Measurements from ENCODE around the gene CACNA1D. TPM values are rescaled to one million over a fixed set of nuclear protein-coding genes. Genes with fewer than 3 reads are reported as not detected.

CACNA1D gene
- polyA plus RNA-seq, 1 donor (not counting 4 experiments of a cell fraction or from before 2014, with no cell fraction given): 0.20 TPM

GRCh38 chr3:53645754-53646153 lies 151.3 kb downstream of the CACNA1D start:
- Histone ChIP-seq H3K4me1 (ENCODE audit: control insufficient read depth, extremely low read depth, insufficient read depth, low read length) (no peaks in the 10 kb centered on the region), H2AFZ (ENCODE audit: control insufficient read depth, low read length) (no peak overlapping the region), H3K4me2 (ENCODE audit: control insufficient read depth, extremely low read depth, insufficient read depth, low read depth, low read length) (no peak overlapping the region), H3K36me3 (ENCODE audit: control insufficient read depth in 2 of 2, extremely low read depth in 1 of 2, insufficient read depth in 2 of 2, low read length in 2 of 2) (no peaks in the 10 kb centered on the region), H3K27ac (ENCODE audit: control insufficient read depth, insufficient read depth, low read length) (no peak overlapping the region), H4K20me1 (ENCODE audit: control insufficient read depth, extremely low read depth, insufficient read depth, low read length) (no peaks in the 10 kb centered on the region), H3K9ac (ENCODE audit: control insufficient read depth, extremely low read depth, insufficient read depth, low read length) (no peak overlapping the region), H3K9me3 (ENCODE audit: control insufficient read depth, low read depth, low read length) (no peaks in the 10 kb centered on the region), H3K27me3 (ENCODE audit: control insufficient read depth, extremely low read depth, insufficient read depth, low read length) (peaks cover 22% of the 10 kb centered on the region), H3K9me1 (ENCODE audit: control insufficient read depth, extremely low read depth, insufficient read depth, low read length) (no peaks in the 10 kb centered on the region), H3K4me3 (ENCODE audit: control insufficient read depth in 2 of 3, extremely low read depth in 1 of 3, insufficient read depth in 2 of 3, low read depth in 1 of 3, low read length in 3 of 3) (no peak overlapping the region), H3K79me2 (ENCODE audit: control insufficient read depth, insufficient read depth, low read length) (no peaks in the 10 kb centered on the region)
- DNase-seq (ENCODE audit: low read depth, low spot score) (no peak), FAIRE-seq (no peak)
- dilution Hi-C loops (cut with MboI; ENCODE audit: extremely low pct_ligation_motif_present, low sequenced_read_pairs): no loop called here
- no peak for TF ChIP-seq CTCF (optimal IDR thresholded peaks at IDR 0.05 in 1 of 3, IDR thresholded peaks at IDR 0.05 in 1 of 3, conservative IDR thresholded peaks at IDR 0.05 in 1 of 3; ENCODE audit: extremely low read depth in 1 of 3, insufficient read depth in 2 of 3, low read length in 3 of 3)
- no peak for TF ChIP-seq EZH2 (IDR thresholded peaks at IDR 0.05; ENCODE audit: low read length)

- Histone ChIP-seq H3K9me3 (ENCODE audit: control insufficient read depth, low read depth, low read length) (no peaks in the 10 kb centered on the region), H3K27ac (ENCODE audit: control insufficient read depth, insufficient read depth, low read length) (no peak overlapping the region), H3K27me3 (ENCODE audit: control insufficient read depth, extremely low read depth, insufficient read depth, low read length) (peaks cover 21% of the 10 kb centered on the region), H3K4me1 (ENCODE audit: control insufficient read depth, extremely low read depth, insufficient read depth, low read length) (no peaks in the 10 kb centered on the region), H3K9me1 (ENCODE audit: control insufficient read depth, extremely low read depth, insufficient read depth, low read length) (no peaks in the 10 kb centered on the region), H4K20me1 (ENCODE audit: control insufficient read depth, extremely low read depth, insufficient read depth, low read length) (no peaks in the 10 kb centered on the region), H3K79me2 (ENCODE audit: control insufficient read depth, insufficient read depth, low read length) (no peaks in the 10 kb centered on the region), H3K36me3 (ENCODE audit: control insufficient read depth in 2 of 2, extremely low read depth in 1 of 2, insufficient read depth in 2 of 2, low read length in 2 of 2) (no peaks in the 10 kb centered on the region), H3K4me3 (ENCODE audit: control insufficient read depth in 2 of 3, extremely low read depth in 1 of 3, insufficient read depth in 2 of 3, low read depth in 1 of 3, low read length in 3 of 3) (no peak overlapping the region), H3K4me2 (ENCODE audit: control insufficient read depth, extremely low read depth, insufficient read depth, low read depth, low read length) (no peak overlapping the region), H3K9ac (ENCODE audit: control insufficient read depth, extremely low read depth, insufficient read depth, low read length) (no peak overlapping the region), H2AFZ (ENCODE audit: control insufficient read depth, low read length) (no peak overlapping the region)
- DNase-seq (ENCODE audit: low read depth, low spot score) (no peak), FAIRE-seq (no peak)
- TF ChIP-seq CTCF (optimal IDR thresholded peaks at IDR 0.05 in 1 of 3, IDR thresholded peaks at IDR 0.05 in 1 of 3, conservative IDR thresholded peaks at IDR 0.05 in 1 of 3; ENCODE audit: extremely low read depth in 1 of 3, insufficient read depth in 2 of 3, low read length in 3 of 3) (no peak), EZH2 (IDR thresholded peaks at IDR 0.05; ENCODE audit: low read length) (no peak)
- dilution Hi-C loops (cut with MboI; ENCODE audit: extremely low pct_ligation_motif_present, low sequenced_read_pairs): no loop called here
Observed at GRCh38 chr3:53646723-53647122, 152.3 kb downstream of the CACNA1D start.
